Activated T-cell treated with anti-CD3 and anti-CD28 coated beads, Interleukin-2, amount 50 U/mL, for 4 hours (primary cell): ENCODE results near the gene GPR156. TPM values are rescaled to one million over a fixed set of nuclear protein-coding genes. Genes with fewer than 3 reads are reported as not detected.
"Not testable (repeated sequence)": the region's sequence is repeated elsewhere in the genome, so short reads cannot be mapped to it uniquely, and the experiment has no call there.

Experiments
- ATAC-seq, 2 donors: fragments of 200-7000 bp; cut with Tn5 transposase; one replicate each; pipeline ENCODE4 v1.10.0; 2021
- DNase-seq: peaks from one replicate; pipeline ENCODE4 v3.0.0-alpha.2; 2020
- H3K27me3 Mint-ChIP-seq: one replicate; pipeline ENCODE4 v1.8.0; 2021; ENCODE audit warnings: low read depth, mixed read lengths
- H3K36me3 Mint-ChIP-seq: one replicate; pipeline ENCODE4 v1.8.0; 2022; ENCODE audit warnings: mixed read lengths; ENCODE audit not compliant: insufficient read depth
- H3K4me1 Mint-ChIP-seq: one replicate; pipeline ENCODE4 v1.8.0; 2021; ENCODE audit warnings: low read depth, mixed read lengths
- H3K4me3 Mint-ChIP-seq: one replicate; pipeline ENCODE4 v1.8.0; 2021; ENCODE audit warnings: mild to moderate bottlenecking, moderate library complexity, mixed read lengths
- H3K9me3 Mint-ChIP-seq: one replicate; pipeline ENCODE4 v1.8.0; 2021; ENCODE audit warnings: mixed read lengths
- total RNA-seq, 3 donors: library from RNA; stranded (reverse); gene quantifications; one replicate each; pipeline ENCODE4 v1.2.1, GENCODE V29; 2021

The GPR156 gene
- under 1 TPM; 0.10 to 0.38 (median 0.16) TPM for total RNA-seq

DNA sequence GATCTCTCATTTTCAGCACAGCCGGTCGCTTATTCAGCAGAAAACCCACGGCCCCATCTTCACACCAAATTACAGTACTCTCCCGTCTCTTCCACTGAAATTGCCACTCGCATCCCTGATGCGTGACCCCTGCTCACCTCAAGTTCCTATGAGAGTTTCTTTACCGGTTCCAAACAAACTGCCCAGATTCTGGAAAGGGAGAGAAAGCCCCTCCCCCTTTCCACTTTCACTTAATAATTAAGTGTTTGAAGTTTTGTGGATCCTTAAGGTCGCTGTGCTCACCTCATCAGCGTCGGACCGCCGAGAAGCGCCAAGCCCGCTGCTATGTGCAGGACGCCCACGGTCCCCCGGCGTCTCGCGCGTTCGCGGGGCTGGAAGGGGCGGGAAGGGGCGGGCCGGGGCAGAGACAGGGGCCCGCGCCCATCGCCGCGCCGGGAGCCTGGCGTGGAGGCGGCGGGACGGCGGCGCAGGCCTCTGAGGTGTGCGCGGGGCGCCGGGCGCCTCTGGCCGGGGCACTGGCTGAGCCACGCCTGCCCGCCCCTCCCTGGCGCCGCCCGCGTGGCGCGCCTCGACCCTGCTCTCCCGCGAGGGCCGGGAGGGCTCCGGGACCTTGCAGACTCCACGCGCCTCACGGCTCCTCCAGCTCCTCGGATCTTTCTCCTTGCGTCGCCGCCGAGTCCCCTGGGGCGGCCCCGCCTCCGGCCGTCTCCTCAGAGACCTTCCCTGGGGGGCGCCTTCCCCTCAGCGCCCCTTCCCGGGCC, at the start of gene GPR156:
Gene GPR156, minus strand, starts transcription at position 476 of the 761 bp plus-strand sequence. CDS start 41,124 bp downstream, outside the sequence.
- Mint-ChIP-seq H3K36me3 (no peaks in the 10 kb centered on the region), H3K4me3 (peak within 1 kb of the TSS; percentile 12), H3K27me3 (peaks cover 56% of the 10 kb centered on the region), H3K4me1 (peaks cover 5% of the 10 kb centered on the region), H3K9me3 (no peaks in the 10 kb centered on the region)
- ATAC-seq (peak; percentile 58 to 72), DNase-seq (no peak)

DNA sequence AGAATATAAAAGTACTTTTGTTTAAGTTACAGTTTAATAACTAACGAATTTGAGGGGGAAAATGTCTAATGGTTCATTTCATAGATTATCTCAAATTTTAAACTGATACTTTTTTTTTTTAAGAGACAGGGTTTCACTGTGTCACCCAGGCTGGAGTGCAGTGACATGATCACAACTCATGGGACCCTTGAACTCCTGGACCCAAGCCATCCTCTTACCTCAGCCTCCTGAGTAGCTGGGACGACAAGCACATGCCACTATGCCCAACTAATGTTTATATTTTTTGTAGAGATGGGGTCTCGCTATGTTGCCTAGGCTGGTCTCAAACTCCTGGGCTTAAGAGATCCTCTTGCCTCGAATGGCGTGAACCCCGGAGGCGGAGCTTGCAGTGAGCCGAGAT, 47.6 kb upstream of the GPR156 start:
- Mint-ChIP-seq H3K9me3 (no peaks in the 10 kb centered on the region), H3K27me3 (no peaks in the 10 kb centered on the region), H3K4me1 (peaks cover 14% of the 10 kb centered on the region), H3K36me3 (peaks cover 36% of the 10 kb centered on the region), H3K4me3 (no peak overlapping the region)
- DNase-seq (no peak), ATAC-seq (no peak)

DNA sequence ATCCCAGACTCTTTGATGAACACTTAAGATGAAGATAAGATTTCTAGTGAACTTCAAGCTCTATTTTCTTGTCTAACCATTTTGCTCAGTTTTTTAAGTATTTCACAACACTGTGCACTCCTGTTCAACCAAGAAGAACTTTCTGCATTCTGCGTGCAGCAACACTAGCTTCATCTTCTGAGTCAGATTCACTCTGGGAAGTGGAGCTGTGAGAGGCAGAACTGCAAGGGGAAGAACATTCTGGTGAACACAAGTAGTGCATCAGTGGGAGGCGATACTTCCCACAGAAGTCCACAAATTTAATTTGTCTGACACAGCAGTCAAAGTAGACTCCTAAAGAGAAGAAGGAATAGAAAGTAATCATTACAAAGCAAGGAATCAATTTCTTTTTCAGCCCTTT, 46.1 kb upstream of the GPR156 start:
- ATAC-seq: no peak
- Mint-ChIP-seq H3K27me3 (no peaks in the 10 kb centered on the region), H3K9me3 (no peaks in the 10 kb centered on the region), H3K4me1 (peaks cover 5% of the 10 kb centered on the region), H3K4me3 (no peak overlapping the region), H3K36me3 (peaks cover 36% of the 10 kb centered on the region)
- DNase-seq: no peak

DNA sequence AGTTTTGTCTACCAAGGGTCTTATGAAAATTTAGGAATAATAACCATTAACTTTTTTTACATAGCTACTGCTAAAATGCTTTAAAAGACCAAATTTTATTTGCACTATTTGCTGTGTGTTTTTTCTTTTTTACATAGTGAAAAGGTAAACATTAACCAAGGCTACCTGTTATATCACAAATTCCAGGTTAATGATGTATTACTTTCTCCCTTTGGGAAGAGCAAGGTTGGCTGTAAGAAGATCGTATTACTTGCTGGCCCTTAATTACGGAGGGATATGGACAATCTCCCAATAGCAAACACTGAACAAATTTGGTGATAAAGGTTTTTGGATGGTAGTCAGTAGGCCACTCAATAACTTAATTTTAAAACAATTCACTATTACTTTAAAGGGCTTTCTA, 41.8 kb upstream of the GPR156 start:
- H3K36me3 Mint-ChIP-seq: peaks cover 28% of the 10 kb centered on the region
- H3K27me3 Mint-ChIP-seq: no peaks in the 10 kb centered on the region
- peaks cover 10% of the 10 kb centered on the region for H3K4me1 Mint-ChIP-seq
- H3K4me3 Mint-ChIP-seq: no peak overlapping the region
- no peak for DNase-seq
- ATAC-seq: no peak
- peaks cover 6% of the 10 kb centered on the region for H3K9me3 Mint-ChIP-seq

DNA sequence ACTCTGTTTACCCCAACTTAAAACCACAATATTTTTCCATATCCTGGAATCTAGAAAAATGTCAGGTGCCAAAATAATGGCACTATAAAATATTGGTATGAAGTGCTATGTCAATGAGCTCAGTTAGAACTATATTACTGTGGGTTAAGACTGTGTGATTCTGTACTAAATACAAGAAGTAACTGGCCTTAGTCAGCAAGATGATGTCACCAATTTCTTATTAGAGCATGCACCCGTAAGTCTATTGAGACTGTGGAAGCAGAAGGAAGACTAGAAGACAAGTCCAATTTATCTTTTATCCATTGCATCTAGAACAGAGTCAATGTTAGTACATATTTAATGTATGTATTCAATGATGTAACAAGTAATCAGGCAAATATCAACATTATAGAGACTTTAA, 39.2 kb upstream of the GPR156 start:
- Mint-ChIP-seq H3K27me3 (no peaks in the 10 kb centered on the region), H3K4me1 (peaks cover 10% of the 10 kb centered on the region), H3K4me3 (no peak overlapping the region), H3K36me3 (peaks cover 32% of the 10 kb centered on the region), H3K9me3 (peaks cover 12% of the 10 kb centered on the region)
- DNase-seq: no peak
- ATAC-seq: peak; percentile 35 to 51

DNA sequence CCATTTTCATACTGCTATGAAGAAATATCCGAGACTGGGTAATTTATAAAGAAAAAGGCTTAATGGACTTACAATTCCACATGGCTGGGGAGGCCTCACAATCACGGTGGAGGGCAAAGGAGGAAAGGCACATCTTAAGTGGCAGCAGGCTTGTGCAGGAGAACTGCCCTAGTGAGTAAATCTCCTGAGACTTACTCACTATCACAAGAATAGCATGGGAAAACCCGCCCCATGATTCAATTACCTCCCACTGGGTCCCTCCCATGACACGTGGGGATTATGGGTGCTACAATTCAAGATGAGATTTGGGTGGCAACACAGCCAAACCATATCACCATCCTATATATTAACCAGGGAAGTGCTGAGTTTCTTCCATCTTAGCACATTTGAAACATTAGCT, 38.7 kb upstream of the GPR156 start:
- H3K4me1 Mint-ChIP-seq, DNase-seq, H3K4me3 Mint-ChIP-seq, H3K27me3 Mint-ChIP-seq: not testable (repeated sequence)
- peak; percentile 86 for ATAC-seq
- Mint-ChIP-seq H3K36me3 (peaks cover 35% of the 10 kb centered on the region), H3K9me3 (peaks cover 14% of the 10 kb centered on the region)

DNA sequence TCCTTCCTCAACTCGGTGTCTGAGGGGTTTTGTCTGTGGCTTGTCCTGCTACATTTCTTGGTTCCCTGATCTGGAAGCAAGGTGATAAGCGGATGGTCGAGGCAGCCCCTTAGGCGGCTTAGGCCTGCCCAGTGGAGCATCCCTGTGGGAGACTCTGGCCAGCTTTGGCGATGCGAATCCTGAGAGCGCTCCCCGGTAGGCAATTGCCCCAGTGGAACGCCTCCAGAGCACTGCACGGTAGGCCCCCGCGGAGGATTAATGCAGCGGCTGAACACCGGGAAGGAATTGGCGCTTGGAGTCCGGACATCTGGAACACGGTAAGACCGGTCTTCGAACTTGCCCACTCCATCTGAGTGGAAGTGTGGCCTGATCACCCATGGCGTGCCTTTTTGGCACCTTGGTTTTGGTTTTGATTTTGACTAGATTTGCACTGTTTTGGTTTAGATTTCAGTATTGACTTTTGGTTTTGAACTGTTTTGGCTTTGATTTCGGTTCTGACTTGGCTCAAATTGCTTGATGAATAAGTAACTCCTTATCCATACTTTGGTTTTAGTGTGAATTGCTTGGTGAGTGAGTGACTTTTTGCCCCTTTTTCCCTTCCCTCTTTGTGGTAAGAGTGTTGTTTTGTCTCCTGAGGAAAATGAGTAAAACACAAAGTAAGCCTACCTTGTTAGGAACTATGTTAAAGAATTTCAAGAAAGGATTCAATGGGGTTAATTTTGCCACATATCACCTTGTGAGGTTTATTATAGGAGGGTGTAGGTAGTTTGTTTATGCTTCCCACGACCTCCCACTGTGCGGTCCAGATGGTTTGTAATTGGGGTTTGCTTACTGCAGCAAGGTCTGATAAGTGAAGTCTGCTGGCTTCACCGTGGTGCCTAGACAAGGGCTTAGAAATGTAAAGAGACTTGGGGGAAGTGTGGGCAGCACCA, 27.1 kb upstream of the GPR156 start:
- H3K36me3 Mint-ChIP-seq: peaks cover 35% of the 10 kb centered on the region
- peaks cover 20% of the 10 kb centered on the region for H3K9me3 Mint-ChIP-seq
- peaks cover 2% of the 10 kb centered on the region for H3K27me3 Mint-ChIP-seq
- DNase-seq (no peak), ATAC-seq (peak; percentile 23 to 41)
- H3K4me1 Mint-ChIP-seq: peaks cover 4% of the 10 kb centered on the region
- H3K4me3 Mint-ChIP-seq: no peak overlapping the region

DNA sequence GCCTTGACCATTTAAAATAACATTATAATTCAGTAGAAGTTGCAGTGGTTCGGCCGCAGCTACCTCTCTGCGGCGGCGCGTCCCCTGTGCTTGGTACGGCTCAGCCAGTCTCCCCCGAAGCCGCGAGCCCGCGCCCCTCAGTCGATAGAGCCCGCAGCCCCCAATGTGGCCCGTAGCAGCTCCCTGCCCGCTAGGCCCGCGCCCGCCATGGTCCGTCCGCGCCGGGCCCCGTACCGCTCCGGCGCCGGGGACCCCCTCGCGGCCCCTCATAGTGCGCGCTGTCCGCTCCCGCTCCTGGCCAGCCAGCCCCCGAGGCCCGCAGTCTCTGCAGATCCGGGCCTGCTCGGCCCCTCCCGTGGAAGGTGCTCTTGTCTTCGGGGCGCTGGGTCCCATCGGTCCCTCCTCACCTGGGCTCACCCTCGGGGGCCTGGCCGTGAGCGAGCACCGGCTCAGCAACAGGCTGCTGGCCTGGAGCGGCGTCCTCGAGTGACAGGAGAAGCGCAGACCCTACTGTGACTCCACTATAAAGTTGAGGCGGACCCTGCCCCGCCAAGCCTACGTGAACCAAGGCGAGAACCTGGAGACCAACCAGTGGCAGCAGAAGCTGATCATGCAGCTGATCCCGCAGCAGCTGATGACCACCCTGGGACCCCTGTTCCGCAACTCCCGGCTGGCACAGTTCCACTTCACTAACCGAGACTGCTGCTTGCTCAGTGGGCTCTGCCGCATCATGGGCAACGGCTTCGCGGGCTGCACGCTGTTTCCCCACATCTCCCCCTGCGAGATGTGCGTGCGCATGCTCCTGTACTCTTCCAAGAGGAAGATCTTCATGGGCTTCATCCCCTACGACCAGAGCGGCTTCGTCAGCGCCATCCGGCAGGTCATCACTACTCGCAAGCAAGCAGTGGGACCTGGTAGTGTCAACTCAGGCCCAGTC, 21.8 kb upstream of the GPR156 start:
- no peaks in the 10 kb centered on the region for H3K4me1 Mint-ChIP-seq
- H3K4me3 Mint-ChIP-seq: no peak overlapping the region
- H3K27me3 Mint-ChIP-seq: peaks cover 3% of the 10 kb centered on the region
- no peaks in the 10 kb centered on the region for H3K9me3 Mint-ChIP-seq
- DNase-seq (no peak), ATAC-seq (no peak)
- no peaks in the 10 kb centered on the region for H3K36me3 Mint-ChIP-seq

DNA sequence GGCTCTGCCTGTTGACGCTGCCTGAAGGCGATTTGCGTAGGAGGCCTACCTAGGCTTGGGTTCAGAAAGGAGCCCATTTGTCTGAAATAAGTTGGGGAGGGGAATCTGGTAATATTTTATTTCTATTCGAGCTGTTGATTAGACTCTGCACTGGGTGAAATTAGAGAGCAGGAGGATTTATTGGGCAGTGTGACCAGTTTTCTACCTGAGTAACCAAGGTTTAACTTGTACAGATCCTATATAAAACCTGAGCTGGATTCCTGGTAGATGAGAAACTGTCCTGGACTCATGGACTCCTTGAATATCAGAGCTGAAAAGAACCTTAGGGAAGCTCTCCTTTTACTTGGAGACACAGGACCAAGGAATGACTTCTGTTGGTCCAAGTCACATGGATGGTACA, 19.6 kb upstream of the GPR156 start:
- H3K4me3 Mint-ChIP-seq: no peak overlapping the region
- ATAC-seq: no peak
- DNase-seq: no peak
- no peaks in the 10 kb centered on the region for H3K9me3 Mint-ChIP-seq
- no peaks in the 10 kb centered on the region for H3K4me1 Mint-ChIP-seq
- H3K36me3 Mint-ChIP-seq: no peaks in the 10 kb centered on the region
- peaks cover 3% of the 10 kb centered on the region for H3K27me3 Mint-ChIP-seq

DNA sequence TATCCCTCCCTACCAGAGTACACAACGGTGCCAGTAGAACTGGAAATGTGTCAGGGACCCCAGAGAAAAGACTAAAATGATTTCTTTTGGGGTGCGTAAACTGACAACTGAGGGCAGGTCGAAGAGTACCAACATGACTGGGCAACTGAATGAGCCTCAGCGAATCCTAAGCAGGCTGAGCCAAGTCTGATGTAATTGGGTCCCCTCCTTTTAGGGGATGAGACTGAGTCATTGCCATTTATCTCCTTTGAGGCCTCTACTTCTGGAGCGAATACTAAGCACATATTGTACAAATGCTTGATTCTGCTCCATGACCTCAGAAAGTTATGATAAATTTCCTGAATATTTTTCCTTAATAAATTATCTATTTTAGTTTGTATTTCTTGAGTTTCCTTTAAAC, 17.3 kb upstream of the GPR156 start:
- no peak for DNase-seq
- Mint-ChIP-seq H3K9me3 (no peaks in the 10 kb centered on the region), H3K4me3 (no peak overlapping the region), H3K36me3 (no peaks in the 10 kb centered on the region), H3K4me1 (no peaks in the 10 kb centered on the region), H3K27me3 (peaks cover 5% of the 10 kb centered on the region)
- no peak for ATAC-seq

DNA sequence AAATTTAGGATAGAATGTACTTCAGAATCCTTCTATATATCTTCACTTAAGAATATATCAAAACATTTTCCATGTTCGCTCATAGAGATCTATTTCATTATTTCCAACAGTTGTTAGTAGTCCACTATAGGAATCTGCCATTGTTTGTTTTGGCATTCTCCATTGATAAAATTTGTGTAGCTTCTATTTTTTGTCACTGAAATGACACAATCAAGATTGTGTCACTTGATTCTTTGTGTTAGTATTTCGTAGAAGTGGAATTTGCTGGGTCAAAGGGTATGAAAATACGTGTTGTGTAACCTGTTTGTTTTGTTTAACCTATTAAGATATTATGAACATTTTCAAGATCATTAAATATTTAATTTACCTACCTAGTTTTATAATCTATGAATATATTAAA, 15.9 kb upstream of the GPR156 start:
- H3K4me3 Mint-ChIP-seq: no peak overlapping the region
- H3K9me3 Mint-ChIP-seq: no peaks in the 10 kb centered on the region
- no peaks in the 10 kb centered on the region for H3K36me3 Mint-ChIP-seq
- DNase-seq (no peak), ATAC-seq (no peak)
- peaks cover 2% of the 10 kb centered on the region for H3K27me3 Mint-ChIP-seq
- no peaks in the 10 kb centered on the region for H3K4me1 Mint-ChIP-seq

DNA sequence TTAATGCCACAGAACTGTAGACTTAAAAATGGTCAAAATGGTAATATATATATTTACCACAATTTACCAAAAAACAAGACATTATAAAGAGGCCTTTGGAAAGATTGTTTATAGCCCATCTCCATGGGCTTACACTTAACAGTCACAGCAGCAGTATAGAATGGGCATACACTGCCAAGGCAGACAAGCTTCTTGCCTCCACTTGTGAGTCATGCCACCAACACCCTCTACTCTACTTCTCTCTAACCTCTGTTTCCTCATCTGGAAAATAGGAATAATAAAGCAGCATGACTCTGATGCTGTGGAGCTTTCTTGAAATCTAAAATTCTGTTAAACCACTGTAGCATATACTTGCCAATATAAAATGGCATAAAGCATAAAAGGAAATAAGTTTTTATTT, 14.4 kb upstream of the GPR156 start:
- no peak for DNase-seq
- H3K4me1 Mint-ChIP-seq: no peaks in the 10 kb centered on the region
- H3K36me3 Mint-ChIP-seq: no peaks in the 10 kb centered on the region
- H3K4me3 Mint-ChIP-seq: no peak overlapping the region
- no peaks in the 10 kb centered on the region for H3K9me3 Mint-ChIP-seq
- no peak for ATAC-seq
- H3K27me3 Mint-ChIP-seq: peaks cover 2% of the 10 kb centered on the region

DNA sequence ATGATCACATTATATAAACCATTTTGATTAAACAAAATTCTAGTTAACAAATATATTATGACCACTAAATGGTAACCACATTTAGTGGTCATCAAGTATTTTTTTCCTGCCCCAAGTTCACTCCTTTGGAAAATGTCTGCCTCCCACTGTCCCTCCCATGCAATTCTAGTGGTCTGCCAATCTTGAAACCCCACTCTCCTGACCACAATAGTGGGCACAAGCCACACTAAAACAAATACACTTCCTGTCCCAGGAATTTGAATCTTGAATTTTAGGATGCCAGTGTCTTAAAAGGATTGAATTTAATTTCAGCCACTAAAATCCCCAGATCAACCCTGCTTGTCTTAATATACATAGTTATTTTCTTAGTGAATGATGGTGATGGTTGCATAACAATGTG, 14.0 kb upstream of the GPR156 start:
- H3K4me1 Mint-ChIP-seq: no peaks in the 10 kb centered on the region

DNA sequence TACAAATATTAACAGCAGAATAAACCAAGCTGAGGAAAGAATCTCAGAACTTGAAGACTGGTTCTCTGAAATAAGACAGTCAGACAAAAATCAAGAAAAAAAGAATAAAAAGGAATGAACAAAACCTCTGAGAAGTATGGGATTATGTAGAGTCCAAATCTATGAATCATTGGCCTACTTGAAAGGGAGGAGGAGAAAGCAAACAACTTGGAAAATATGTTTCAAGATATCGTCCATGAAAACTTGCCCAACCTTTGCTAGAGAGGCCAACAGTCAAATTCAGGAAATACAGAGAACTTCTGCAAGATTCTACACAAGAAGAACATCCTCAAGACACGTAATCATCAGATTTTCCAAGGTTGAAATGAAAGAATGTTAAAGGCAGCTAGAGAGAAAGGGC, 6.5 kb upstream of the GPR156 start:
- not testable (repeated sequence) for H3K4me1 Mint-ChIP-seq, ATAC-seq, H3K4me3 Mint-ChIP-seq, DNase-seq, H3K36me3 Mint-ChIP-seq
- Mint-ChIP-seq H3K9me3 (peaks cover 12% of the 10 kb centered on the region), H3K27me3 (peaks cover 22% of the 10 kb centered on the region)

More for the DNA sequence above, 14.0 kb upstream of the GPR156 start:
- ATAC-seq (no peak), DNase-seq (no peak)
- Mint-ChIP-seq H3K4me3 (no peak overlapping the region), H3K9me3 (no peaks in the 10 kb centered on the region), H3K27me3 (peaks cover 2% of the 10 kb centered on the region), H3K36me3 (no peaks in the 10 kb centered on the region)
